ENCODE measurements around the gene PICALM.

Gene PICALM

GRCh38 chr11:86040919-86041850, 27.7 kb downstream of the PICALM start:
- Mint-ChIP-seq H3K27me3 (no peaks in the 10 kb centered on the region), H3K27ac (peak overlapping the region; percentile 43), H3K4me3 (no peak overlapping the region), H3K4me1 (peaks cover 72% of the 10 kb centered on the region), H3K36me3 (peaks cover 2% of the 10 kb centered on the region), H3K9me3 (peaks cover 6% of the 10 kb centered on the region)

- Mint-ChIP-seq H3K36me3 (no peaks in the 10 kb centered on the region), H3K27me3 (no peaks in the 10 kb centered on the region), H3K9me3 (no peaks in the 10 kb centered on the region), H3K4me3 (no peak overlapping the region), H3K27ac (peak overlapping the region; percentile 84), H3K4me1 (peaks cover 69% of the 10 kb centered on the region)
Observed at GRCh38 chr11:86039094-86039493, 29.8 kb downstream of the PICALM start.

GRCh38 chr11:86037743-86038142, 31.1 kb downstream of the PICALM start:
- H3K27ac Mint-ChIP-seq = no peak overlapping the region
- H3K36me3 Mint-ChIP-seq = no peaks in the 10 kb centered on the region
- no peaks in the 10 kb centered on the region for H3K27me3 Mint-ChIP-seq
- H3K4me1 Mint-ChIP-seq = peaks cover 69% of the 10 kb centered on the region
- H3K9me3 Mint-ChIP-seq = no peaks in the 10 kb centered on the region
- H3K4me3 Mint-ChIP-seq = no peak overlapping the region

GRCh38 chr11:86035920-86036319, 33.0 kb downstream of the PICALM start:
- Mint-ChIP-seq H3K27ac (no peak overlapping the region), H3K9me3 (no peaks in the 10 kb centered on the region), H3K36me3 (no peaks in the 10 kb centered on the region), H3K4me3 (no peak overlapping the region), H3K27me3 (no peaks in the 10 kb centered on the region), H3K4me1 (peaks cover 65% of the 10 kb centered on the region)

- Mint-ChIP-seq H3K27ac (no peak overlapping the region), H3K27me3 (no peaks in the 10 kb centered on the region), H3K36me3 (peaks cover 2% of the 10 kb centered on the region), H3K4me1 (peaks cover 65% of the 10 kb centered on the region), H3K9me3 (no peaks in the 10 kb centered on the region), H3K4me3 (no peak overlapping the region)
Observed at GRCh38 chr11:86035164-86035563, 33.7 kb downstream of the PICALM start.

- H3K9me3 Mint-ChIP-seq = no peaks in the 10 kb centered on the region
- peaks cover 65% of the 10 kb centered on the region for H3K4me1 Mint-ChIP-seq
- peaks cover 2% of the 10 kb centered on the region for H3K36me3 Mint-ChIP-seq
- no peak overlapping the region for H3K27ac Mint-ChIP-seq
- no peaks in the 10 kb centered on the region for H3K27me3 Mint-ChIP-seq
- no peak overlapping the region for H3K4me3 Mint-ChIP-seq
Observed at GRCh38 chr11:86034710-86035109, 34.2 kb downstream of the PICALM start.

- H3K36me3 Mint-ChIP-seq = peaks cover 30% of the 10 kb centered on the region
- peaks cover 48% of the 10 kb centered on the region for H3K4me1 Mint-ChIP-seq
- no peak overlapping the region for H3K27ac Mint-ChIP-seq
- no peak overlapping the region for H3K4me3 Mint-ChIP-seq
- H3K9me3 Mint-ChIP-seq = no peaks in the 10 kb centered on the region
- no peaks in the 10 kb centered on the region for H3K27me3 Mint-ChIP-seq
Observed at GRCh38 chr11:86021377-86021776, 47.5 kb downstream of the PICALM start.

- no peak overlapping the region for H3K4me3 Mint-ChIP-seq
- peaks cover 26% of the 10 kb centered on the region for H3K36me3 Mint-ChIP-seq
- H3K4me1 Mint-ChIP-seq = peaks cover 49% of the 10 kb centered on the region
- no peaks in the 10 kb centered on the region for H3K27me3 Mint-ChIP-seq
- H3K27ac Mint-ChIP-seq = no peak overlapping the region
- no peaks in the 10 kb centered on the region for H3K9me3 Mint-ChIP-seq
Observed at GRCh38 chr11:86018249-86018648, 50.6 kb downstream of the PICALM start.

GRCh38 chr11:86016451-86016850, 52.4 kb downstream of the PICALM start:
- Mint-ChIP-seq H3K4me1 (peaks cover 37% of the 10 kb centered on the region), H3K27ac (peak overlapping the region; percentile 90), H3K9me3 (no peaks in the 10 kb centered on the region), H3K27me3 (no peaks in the 10 kb centered on the region), H3K36me3 (peaks cover 20% of the 10 kb centered on the region), H3K4me3 (no peak overlapping the region)

GRCh38 chr11:86015699-86016098, 53.2 kb downstream of the PICALM start:
- Mint-ChIP-seq H3K4me3 (no peak overlapping the region), H3K4me1 (peaks cover 29% of the 10 kb centered on the region), H3K9me3 (no peaks in the 10 kb centered on the region), H3K27ac (no peak overlapping the region), H3K27me3 (no peaks in the 10 kb centered on the region), H3K36me3 (peaks cover 19% of the 10 kb centered on the region)

GRCh38 chr11:86014221-86014620, 54.7 kb downstream of the PICALM start:
- Mint-ChIP-seq H3K36me3 (peaks cover 19% of the 10 kb centered on the region), H3K4me1 (peaks cover 22% of the 10 kb centered on the region), H3K27me3 (no peaks in the 10 kb centered on the region), H3K27ac (no peak overlapping the region), H3K9me3 (no peaks in the 10 kb centered on the region), H3K4me3 (no peak overlapping the region)

- peaks cover 22% of the 10 kb centered on the region for H3K4me1 Mint-ChIP-seq
- no peaks in the 10 kb centered on the region for H3K27me3 Mint-ChIP-seq
- no peaks in the 10 kb centered on the region for H3K9me3 Mint-ChIP-seq
- no peak overlapping the region for H3K4me3 Mint-ChIP-seq
- peaks cover 18% of the 10 kb centered on the region for H3K36me3 Mint-ChIP-seq
- no peak overlapping the region for H3K27ac Mint-ChIP-seq
Observed at GRCh38 chr11:86013713-86014112, 55.2 kb downstream of the PICALM start.

GRCh38 chr11:86011175-86011574, 57.7 kb downstream of the PICALM start:
- Mint-ChIP-seq H3K27me3 (no peaks in the 10 kb centered on the region), H3K27ac (no peak overlapping the region), H3K4me1 (peaks cover 15% of the 10 kb centered on the region), H3K36me3 (peaks cover 18% of the 10 kb centered on the region), H3K4me3 (no peak overlapping the region), H3K9me3 (no peaks in the 10 kb centered on the region)

GRCh38 chr11:86003654-86004053, 65.2 kb downstream of the PICALM start:
- peaks cover 17% of the 10 kb centered on the region for H3K36me3 Mint-ChIP-seq
- H3K27ac Mint-ChIP-seq = no peak overlapping the region
- H3K27me3 Mint-ChIP-seq = no peaks in the 10 kb centered on the region
- H3K4me1 Mint-ChIP-seq = peaks cover 3% of the 10 kb centered on the region
- no peaks in the 10 kb centered on the region for H3K9me3 Mint-ChIP-seq
- H3K4me3 Mint-ChIP-seq = no peak overlapping the region

- Mint-ChIP-seq H3K4me3 (no peak overlapping the region), H3K4me1 (peaks cover 3% of the 10 kb centered on the region), H3K9me3 (no peaks in the 10 kb centered on the region), H3K36me3 (peaks cover 16% of the 10 kb centered on the region), H3K27ac (no peak overlapping the region), H3K27me3 (no peaks in the 10 kb centered on the region)
Observed at GRCh38 chr11:86002431-86002830, 66.5 kb downstream of the PICALM start.

GRCh38 chr11:85991508-85991907, 77.4 kb downstream of the PICALM start:
- no peaks in the 10 kb centered on the region for H3K9me3 Mint-ChIP-seq
- H3K27me3 Mint-ChIP-seq = no peaks in the 10 kb centered on the region
- H3K4me3 Mint-ChIP-seq = no peak overlapping the region
- peaks cover 15% of the 10 kb centered on the region for H3K36me3 Mint-ChIP-seq
- H3K4me1 Mint-ChIP-seq = peaks cover 28% of the 10 kb centered on the region
- peak overlapping the region; percentile 17 for H3K27ac Mint-ChIP-seq
